ENCODE measurements around the gene KIF24. TPM values are rescaled to one million over a fixed set of nuclear protein-coding genes. Genes with fewer than 3 reads are reported as not detected.

KIF24 gene
- total RNA-seq, 3 donors from 2014 or later (not counting 1 experiment from before 2014, with no cell fraction given), result 0.28 to 0.50 (median 0.30) TPM

DNA sequence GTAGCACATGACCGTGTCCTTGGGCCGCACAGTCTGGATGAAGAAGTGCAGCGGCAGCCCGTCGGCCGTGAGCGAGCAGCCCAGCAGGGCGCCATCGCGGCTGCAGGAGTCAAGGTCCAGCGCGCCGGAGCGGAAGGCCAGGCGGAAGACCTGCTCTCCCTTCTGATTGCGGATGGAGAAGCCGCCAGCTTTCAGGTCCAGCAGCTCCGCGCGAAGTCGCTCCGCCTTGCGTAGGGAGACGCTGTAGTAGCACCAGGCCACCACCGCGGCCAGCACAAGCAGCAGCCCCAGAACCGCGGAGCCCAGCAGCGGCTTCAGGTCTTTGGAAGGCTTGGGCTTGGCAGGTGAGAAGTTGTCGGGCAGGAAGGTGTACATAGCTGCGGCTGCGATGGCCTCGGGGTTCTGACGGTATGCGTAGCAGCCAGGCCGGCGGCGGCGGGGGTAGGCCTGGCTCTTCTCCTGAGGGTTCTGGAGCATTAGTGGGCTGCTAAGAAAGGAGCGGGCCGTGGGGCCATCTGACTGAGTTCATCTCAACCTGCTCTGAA, 43.5 kb upstream of the KIF24 start:
- H3K9me3 ChIP-seq (ENCODE audit: control insufficient read depth, insufficient read depth, low read length), result no peaks in the 10 kb centered on the region
- ATAC-seq, result no peak
- 97% methylated on average over 41 of the region's 41 CpGs for WGBS (ENCODE audit: insufficient coverage)

DNA sequence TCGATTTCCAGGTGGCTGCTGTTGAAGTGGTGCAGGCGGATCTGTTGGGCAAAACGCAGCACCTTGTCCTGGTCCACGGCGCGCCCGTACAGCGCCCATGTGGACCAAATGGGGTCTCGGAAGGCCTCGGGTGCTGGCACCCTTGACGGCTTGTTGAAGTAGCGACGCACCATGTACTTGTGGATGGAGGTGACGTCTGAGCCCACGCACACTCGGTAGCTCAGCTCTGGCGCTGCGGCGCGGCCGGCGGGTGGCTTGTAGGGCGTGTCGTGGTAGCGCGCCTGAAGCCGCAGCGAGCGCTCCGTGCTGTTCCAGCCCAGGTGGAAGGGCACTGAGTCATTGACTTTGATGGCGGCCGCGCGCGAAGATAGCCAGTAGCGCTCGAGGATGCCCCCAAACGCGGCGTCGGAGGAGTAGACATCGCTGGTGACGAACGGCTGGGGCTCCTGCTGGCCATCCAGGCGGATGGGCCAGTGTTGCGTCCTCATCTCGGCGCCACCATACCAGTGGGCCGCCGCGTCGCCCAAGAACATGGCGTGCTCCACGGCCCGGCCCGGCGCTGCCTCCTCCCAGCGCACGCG, 42.9 kb upstream of the KIF24 start:
- Mint-ChIP-seq H3K9me3 (no peaks in the 10 kb centered on the region), H3K27ac (no peak overlapping the region), H3K36me3 (no peaks in the 10 kb centered on the region), H3K4me3 (no peak overlapping the region), H3K4me1 (peaks cover 10 to 15% of the 10 kb centered on the region in 2 donors), H3K27me3 (ENCODE audit: low read depth in 2 of 2) (no peaks in the 10 kb centered on the region)
- Histone ChIP-seq H3K9me3 (ENCODE audit: control insufficient read depth, insufficient read depth, low read length) (no peaks in the 10 kb centered on the region), H3K4me3 (ENCODE audit: low read length) (no peak overlapping the region), H3K36me3 (ENCODE audit: control insufficient read depth, insufficient read depth, low read length) (no peaks in the 10 kb centered on the region), H3K4me1 (ENCODE audit: control insufficient read depth, insufficient read depth, low read length) (peaks cover 12% of the 10 kb centered on the region), H3K27me3 (ENCODE audit: control insufficient read depth, insufficient read depth, low read length) (no peaks in the 10 kb centered on the region), H3K27ac (ENCODE audit: low read length) (no peak overlapping the region)
- no peak for DNase-seq
- ATAC-seq, result no peak
- intact Hi-C loops (cut with micrococcal nuclease), result loop anchor here (10.0 kb wide), 1 partner anchor 327 kb away; the partner anchor contains the start of gene UBAP2
- TF ChIP-seq, protein P1, sequence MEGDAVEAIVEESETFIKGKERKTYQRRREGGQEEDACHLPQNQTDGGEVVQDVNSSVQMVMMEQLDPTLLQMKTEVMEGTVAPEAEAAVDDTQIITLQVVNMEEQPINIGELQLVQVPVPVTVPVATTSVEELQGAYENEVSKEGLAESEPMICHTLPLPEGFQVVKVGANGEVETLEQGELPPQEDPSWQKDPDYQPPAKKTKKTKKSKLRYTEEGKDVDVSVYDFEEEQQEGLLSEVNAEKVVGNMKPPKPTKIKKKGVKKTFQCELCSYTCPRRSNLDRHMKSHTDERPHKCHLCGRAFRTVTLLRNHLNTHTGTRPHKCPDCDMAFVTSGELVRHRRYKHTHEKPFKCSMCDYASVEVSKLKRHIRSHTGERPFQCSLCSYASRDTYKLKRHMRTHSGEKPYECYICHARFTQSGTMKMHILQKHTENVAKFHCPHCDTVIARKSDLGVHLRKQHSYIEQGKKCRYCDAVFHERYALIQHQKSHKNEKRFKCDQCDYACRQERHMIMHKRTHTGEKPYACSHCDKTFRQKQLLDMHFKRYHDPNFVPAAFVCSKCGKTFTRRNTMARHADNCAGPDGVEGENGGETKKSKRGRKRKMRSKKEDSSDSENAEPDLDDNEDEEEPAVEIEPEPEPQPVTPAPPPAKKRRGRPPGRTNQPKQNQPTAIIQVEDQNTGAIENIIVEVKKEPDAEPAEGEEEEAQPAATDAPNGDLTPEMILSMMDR (IDR thresholded peaks at IDR 0.05), result no peak
- 98% methylated on average over 60 of the region's 60 CpGs for WGBS (ENCODE audit: insufficient coverage)

More for the DNA sequence above, 43.5 kb upstream of the KIF24 start:
- Histone ChIP-seq H3K4me1 (ENCODE audit: control insufficient read depth, insufficient read depth, low read length) (peaks cover 17% of the 10 kb centered on the region), H3K36me3 (ENCODE audit: control insufficient read depth, insufficient read depth, low read length) (no peaks in the 10 kb centered on the region), H3K27me3 (ENCODE audit: control insufficient read depth, insufficient read depth, low read length) (no peaks in the 10 kb centered on the region), H3K4me3 (ENCODE audit: low read length) (no peak overlapping the region), H3K27ac (ENCODE audit: low read length) (no peak overlapping the region)
- TF ChIP-seq, protein P1 (IDR thresholded peaks at IDR 0.05), result no peak
- Mint-ChIP-seq H3K4me1 (peaks cover 15% of the 10 kb centered on the region in 2 donors), H3K9me3 (no peaks in the 10 kb centered on the region), H3K36me3 (no peaks in the 10 kb centered on the region), H3K4me3 (no peak overlapping the region), H3K27ac (no peak overlapping the region), H3K27me3 (ENCODE audit: low read depth in 2 of 2) (no peaks in the 10 kb centered on the region)
- no peak for DNase-seq
- intact Hi-C loops (cut with micrococcal nuclease), result loop anchor here (10.0 kb wide), 1 partner anchor 328 kb away; the partner anchor contains the start of gene UBAP2

DNA sequence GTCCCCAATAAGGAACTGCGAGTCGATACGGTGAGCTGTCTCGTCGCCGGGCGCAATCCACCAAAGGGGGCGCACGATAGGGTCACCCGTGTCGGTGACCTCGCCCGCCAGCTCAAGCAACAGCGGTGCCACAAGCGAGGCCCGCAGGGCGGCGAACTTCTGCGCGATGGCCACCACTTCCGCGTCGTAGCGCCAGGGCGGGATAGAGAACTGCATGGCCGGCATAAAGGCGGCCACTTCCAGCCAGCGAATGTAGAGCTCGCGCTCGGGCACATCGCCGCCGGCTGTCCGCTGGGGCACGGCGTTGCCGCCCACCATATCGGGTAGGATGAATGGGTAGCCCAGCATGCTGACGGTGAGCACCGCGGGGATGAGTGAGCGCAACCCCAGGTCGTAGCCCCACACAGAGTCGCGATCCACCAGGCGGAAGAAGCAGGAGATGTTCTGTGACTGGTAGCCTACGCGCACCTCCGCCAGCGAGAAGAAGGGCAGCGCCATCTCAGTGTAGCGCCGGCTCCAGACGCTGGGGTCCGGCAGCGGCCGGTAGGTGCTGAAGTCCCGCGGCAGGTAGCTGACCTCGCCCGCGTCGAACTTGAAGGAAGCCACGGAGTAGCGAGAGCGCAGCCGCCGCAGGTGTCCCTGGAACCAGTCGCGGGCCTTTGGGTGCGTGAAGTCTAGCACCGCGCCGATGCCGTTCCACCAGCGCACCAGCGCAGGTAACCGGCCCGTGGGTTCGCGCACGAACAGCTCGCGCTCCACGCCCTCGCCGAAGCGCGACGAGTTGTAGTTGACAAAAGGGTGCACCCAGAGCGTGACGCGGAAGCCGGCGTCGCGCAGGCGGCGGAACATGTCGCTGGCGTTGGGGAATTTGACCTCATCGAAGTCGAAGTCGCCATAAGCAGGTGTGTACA, 42.2 kb upstream of the KIF24 start:
- DNase-seq (peak in 1 of 2 donors; percentile 30), ATAC-seq (peak in 2 of 3 donors; percentile 47 to 63)
- H3K9me3 Mint-ChIP-seq, result no peaks in the 10 kb centered on the region
- WGBS (ENCODE audit: insufficient coverage), result 94% methylated on average over 105 of the region's 105 CpGs
- H3K9me3 ChIP-seq (ENCODE audit: control insufficient read depth, insufficient read depth, low read length), result no peaks in the 10 kb centered on the region
- no peaks in the 10 kb centered on the region for H3K36me3 Mint-ChIP-seq
- no peaks in the 10 kb centered on the region for H3K27me3 ChIP-seq (ENCODE audit: control insufficient read depth, insufficient read depth, low read length)
- H3K27ac ChIP-seq (ENCODE audit: low read length), result no peak overlapping the region
- peak overlapping the region; percentile 73 for H3K4me3 Mint-ChIP-seq
- H3K36me3 ChIP-seq (ENCODE audit: control insufficient read depth, insufficient read depth, low read length), result no peaks in the 10 kb centered on the region
- no peak overlapping the region for H3K4me3 ChIP-seq (ENCODE audit: low read length)
- H3K4me1 Mint-ChIP-seq, result peaks cover 6 to 13% of the 10 kb centered on the region in 2 donors
- TF ChIP-seq, protein P1 (IDR thresholded peaks at IDR 0.05), result no peak
- intact Hi-C loops (cut with micrococcal nuclease), result loop anchor here (10.0 kb wide), 1 partner anchor 326 kb away; the partner anchor contains the start of gene UBAP2
- no peaks in the 10 kb centered on the region for H3K27me3 Mint-ChIP-seq (ENCODE audit: low read depth in 2 of 2)
- H3K27ac Mint-ChIP-seq, result no peak overlapping the region
- peaks cover 8% of the 10 kb centered on the region for H3K4me1 ChIP-seq (ENCODE audit: control insufficient read depth, insufficient read depth, low read length)
